Stromal cell of bone marrow (primary cell): Measurements from ENCODE around the gene PRKCA.
"Not testable (repeated sequence)": the region's sequence is repeated elsewhere in the genome, so short reads cannot be mapped to it uniquely, and the experiment has no call there.

Source experiments
- DNase-seq: peaks from one replicate; pipeline ENCODE4 v3.0.0-alpha.2; 2012; ENCODE audit warnings: low read depth

PRKCA gene

DNA sequence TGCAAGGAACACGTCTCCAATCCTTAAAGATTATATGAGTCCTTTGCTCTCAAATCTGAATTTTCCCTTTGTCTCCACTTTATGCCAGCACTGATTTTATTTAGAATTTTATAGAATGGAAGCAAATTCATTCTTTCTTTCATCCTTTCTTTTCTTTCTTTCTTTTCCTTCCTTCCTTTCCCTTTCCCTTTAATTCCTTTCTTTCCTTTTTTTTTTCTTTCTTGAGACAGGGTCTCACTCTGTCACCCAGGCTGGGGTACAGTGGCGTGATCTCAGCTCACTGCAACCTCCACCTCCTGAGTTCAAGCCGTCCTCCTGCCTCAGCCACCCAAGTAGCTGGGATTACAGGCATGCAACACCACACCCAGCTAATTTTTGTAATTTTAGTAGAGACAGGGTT, 187.2 kb downstream of the PRKCA start:
- DNase-seq, result not testable (repeated sequence)

DNA sequence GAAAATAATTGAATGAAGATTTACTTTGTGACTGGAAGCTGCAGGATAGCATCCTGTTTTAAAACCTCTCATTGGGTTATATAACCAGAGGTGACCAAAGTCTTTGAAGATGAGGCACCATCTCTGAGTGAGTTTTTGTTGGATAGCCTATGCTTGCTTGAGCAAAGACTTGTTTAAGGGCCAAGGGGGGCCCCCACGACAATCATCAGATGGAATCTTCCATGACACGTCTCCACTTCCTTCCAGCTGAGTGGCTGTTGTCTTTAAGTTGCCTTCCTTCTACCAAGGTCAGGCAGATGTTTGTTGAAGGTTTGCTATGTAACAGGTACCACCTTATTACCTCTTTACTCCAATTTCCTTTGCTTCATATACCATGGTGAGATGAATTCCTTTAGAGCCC, 188.8 kb downstream of the PRKCA start:
- DNase-seq, result no peak

DNA sequence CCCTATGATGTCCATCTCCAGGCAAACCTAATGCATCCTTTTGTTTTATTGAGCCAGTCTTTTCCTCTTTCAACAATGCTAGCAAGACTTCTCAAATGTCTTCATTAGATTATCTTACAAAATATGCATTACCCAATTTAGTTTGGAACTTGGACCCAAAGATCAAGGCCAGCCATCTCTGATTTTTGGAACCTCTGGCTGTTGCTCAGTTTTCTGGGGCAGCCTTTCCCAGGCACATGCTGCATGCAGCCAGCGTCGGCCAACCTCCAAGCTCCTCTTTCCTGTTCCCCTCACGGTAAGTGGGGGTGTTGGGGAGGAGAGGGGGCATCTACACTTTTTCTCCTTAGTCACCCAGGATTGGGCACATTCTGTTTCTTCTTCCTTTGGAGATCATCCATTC, 189.3 kb downstream of the PRKCA start:
- DNase-seq, result no peak

GRCh38 chr17:66492080-66492479, 189.7 kb downstream of the PRKCA start:
- no peak for DNase-seq

DNA sequence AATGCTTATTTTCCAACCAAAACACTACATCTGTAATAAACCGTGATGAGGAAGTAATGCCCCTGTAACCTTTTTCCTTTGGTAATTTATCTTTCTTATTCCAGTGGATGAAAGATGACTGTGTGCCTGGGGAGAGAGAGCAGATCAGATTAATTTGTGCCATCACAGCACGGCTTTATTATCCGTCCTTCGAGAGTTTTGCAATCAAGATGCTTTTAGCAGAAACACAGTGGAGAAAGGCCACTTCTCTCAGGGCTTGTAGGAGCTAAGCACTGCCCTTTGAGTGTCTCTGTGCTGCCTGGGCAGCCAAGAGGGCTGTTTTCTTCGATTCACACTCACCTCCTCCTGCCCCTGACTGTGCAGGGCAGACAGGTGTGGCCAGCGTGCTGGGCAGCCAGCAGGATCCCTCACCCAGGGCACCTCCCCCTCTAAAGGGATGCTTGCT, 190.2 kb downstream of the PRKCA start:
- no peak for DNase-seq

DNA sequence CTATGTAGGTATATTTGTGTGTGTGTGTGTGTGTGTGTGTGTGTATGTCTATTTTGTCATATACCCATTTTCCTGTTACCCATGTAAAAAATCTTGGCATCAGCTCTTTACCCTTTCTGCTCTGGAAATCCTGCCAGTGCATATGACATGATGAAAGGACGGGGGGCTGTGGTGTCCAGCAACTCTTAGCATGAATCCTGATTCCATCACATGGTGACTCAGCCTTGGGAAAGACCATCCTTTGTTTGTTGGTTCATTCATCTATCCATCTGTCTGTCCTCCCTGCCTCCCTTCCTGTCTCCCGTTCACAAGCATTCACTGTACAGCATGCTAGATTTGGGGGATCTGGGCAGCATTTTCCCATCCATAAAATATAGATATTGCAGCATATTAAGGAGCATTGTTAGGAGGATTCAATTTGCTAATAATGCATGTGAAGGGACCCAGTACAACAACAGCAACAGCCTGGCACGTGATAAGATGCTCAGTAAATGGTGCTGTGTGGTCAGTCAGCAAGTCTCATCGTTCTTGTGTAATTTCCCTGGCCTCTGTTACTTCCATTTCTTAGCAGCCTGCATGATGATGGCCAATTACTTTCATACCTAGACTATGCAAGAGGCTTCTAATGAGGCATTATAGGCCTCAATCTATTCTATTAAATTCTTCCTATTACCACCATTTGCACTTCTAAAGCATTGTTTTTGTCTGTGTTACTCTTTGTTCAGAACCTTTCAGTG, 191.0 kb downstream of the PRKCA start:
- DNase-seq, result peak; percentile 50

DNA sequence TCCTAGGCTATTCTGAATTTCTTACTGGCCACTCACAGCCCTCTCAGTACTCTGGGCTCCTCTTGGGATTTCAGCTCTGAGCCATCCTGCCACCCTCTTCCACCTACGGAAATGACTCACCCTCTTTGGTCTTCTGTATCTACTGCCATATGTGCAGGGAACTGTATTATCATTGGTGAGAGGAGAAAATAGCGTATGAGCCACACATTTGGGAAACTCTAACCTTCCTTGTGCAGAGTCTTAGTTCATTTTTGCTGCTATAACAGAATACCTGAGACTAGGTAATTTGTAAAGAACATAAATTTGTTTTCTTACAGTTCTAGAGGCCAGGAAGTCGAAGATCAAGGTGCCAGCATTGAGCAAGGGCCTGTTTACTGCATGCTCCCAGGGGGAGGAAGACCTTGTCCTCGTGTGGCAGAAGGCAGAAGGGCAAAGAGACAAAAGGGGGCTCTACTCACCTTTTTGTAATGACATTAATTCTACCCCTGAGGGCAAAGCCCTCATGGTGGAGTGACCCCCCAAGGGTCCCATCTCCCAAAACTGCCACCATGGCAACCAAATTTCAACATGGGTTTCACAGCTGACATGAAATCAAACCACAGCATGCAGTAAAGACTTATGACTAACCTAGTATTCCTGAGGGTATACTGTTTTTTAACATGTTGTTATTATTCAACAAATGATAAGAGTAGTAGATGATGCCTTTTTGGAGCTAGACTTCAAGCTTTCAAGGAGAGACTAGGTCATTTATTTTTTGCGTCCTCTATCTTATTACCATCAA, 191.8 kb downstream of the PRKCA start:
- peak; percentile 83 for DNase-seq

GRCh38 chr17:66495035-66495434, 192.6 kb downstream of the PRKCA start:
- DNase-seq, result no peak

DNA sequence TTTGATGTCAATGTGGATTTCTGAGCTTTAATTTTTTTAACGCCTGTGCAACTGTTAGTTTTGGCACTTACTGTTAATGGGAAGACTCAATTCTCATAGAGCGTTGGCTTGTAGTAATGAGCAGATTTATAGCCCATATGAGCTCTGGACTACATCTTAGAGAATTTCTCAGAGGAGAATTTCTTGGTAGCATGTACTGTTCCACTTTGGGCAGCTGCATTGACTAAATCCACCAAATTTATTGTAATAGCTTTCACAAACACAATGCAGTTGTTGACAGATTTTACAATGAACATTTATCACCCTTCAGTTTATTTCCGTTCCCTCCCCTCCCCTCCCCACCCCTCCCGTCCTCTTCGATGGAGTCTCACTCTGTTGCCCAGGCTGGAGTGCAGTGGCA, 193.9 kb downstream of the PRKCA start:
- no peak for DNase-seq

- no peak for DNase-seq
Observed at GRCh38 chr17:66498580-66498979, 196.2 kb downstream of the PRKCA start.

DNA sequence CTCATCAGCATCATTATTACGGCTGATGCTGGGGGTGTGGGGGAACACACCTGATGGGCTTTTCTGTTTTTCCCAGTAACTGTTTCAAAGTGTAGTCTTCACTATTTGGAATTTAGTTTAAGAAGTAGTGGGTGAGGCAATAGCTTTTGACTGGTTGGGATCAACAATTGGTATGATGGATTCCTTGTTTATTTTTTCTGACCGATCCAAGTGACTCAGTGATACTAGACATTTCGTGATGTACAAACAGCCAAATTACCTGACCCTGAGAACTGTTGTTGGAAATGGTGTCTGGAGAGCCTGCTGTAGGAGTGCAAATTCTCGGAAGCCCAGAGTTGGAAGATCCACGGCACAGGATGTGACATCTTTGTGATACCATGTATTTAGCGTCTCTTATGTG, 204.2 kb downstream of the PRKCA start:
- no peak for DNase-seq

DNA sequence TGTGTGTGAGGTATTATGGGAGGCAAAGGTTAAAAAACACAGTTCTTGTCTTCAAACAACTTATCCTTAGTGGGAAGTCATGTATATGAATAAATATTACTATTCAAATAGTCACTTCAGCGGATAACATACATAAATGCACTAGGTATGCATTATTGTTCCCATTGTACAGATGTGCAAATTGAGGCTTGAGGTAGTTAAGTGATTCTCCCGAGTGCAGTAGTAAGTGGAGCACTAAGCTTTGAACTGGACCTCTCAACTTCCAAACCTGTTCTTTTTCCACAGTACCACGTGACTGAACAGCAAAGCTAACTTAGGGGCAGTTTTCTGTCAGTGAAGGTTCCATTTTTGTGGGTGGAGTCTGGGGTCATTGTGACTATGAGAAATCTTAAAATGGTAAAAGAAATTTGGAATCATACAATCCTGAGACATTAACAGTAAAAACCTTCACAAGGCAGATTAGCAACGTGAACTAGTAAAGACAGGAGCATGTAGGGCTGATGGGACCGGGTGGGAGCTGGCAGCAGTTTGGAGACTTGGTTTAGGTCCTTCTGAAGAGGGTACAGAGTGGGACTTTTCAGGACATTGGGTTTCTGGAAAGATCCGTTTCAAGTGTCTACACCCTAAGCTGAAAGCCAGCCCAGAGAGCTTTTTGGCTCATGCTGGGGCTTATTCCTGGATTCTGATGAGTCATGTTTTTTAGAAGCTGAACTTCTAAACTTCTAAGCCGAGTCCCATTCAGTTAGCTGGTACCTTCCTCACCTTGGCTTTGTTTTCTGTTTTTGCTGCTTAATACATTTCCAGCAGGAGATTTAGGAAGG, 204.9 kb downstream of the PRKCA start:
- peak; percentile 77 for DNase-seq

DNA sequence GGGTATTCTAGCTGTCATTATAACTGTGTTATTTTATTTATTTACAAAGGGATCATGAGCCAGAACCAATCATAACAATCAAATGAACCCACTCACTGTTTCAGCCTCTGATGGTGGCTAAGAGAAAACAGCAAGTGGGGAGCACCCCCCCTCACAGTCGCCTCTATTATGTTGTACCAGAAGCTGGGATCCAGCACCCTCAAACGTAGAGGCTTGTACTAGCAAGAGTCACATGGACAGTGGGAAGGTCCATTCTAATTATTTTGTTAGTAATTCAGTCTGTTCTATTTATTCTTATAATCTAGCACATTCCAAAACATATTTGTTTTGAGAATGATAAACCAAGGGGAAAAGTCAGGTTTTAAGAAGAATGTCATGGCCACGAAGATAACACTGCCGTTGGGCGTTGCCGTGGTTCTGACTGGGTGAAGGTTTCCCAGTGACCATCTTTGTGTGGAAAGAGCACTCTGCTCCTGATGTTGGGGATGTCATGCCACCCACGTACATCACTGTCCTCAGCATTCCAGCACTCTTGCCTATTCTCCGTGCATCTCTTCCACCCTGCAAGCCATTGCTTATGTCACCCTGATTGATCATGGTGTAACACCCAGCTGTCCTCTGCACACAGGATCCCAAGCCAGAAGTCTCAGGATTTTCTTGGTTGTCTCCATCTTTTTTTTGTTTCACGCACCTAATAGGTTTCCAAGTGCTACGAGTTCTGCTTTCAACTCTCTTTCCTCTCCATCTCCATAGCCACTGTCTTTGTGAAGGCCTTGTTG, 205.8 kb downstream of the PRKCA start:
- no peak for DNase-seq

DNA sequence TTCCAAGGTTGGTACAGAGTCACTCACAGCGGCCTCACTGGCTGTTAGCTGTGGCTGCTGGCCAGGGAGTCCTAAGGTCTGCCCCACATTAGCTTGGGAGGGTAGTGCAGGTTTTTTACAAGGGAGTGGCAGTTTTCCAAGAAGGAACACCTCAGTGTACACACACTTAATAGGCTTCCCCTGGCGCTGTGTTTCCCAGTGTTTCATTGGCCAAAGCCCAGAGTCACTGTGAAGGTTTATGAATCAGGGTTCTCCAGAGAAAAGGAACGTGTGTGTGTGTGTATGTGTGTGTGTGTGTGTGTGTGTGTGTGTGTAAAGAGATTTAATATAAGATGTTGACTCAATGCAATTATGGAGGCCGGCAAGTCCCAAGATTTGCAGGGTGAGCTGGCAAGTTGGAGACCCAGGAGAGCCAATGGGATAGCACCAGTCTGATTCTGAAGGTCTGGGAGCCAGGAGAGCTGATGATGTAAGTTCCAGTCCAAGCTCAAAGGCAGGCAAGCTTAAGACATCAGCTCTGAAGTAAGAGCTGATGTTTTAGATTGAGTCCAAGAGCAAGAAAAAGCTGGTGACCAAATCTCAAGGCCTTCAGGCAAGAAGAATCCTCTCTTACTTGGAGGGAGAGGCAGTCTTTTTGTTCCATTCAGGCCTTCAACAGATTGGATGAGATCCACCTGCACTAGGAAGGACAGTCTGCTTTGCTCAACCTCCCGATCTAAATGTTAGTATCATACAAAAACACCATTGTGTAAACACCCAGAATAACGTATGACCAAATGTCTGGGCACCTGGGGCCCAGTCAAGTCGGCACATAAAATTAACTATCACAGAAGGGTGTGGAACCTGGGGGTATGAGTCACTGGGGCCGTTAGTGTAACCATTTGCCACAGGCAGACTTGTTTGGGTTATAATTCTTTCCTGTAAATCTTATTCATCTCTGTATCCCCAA, 206.8 kb downstream of the PRKCA start:
- DNase-seq, result peak; percentile 91

- no peak for DNase-seq
Observed at GRCh38 chr17:66509926-66510325, 207.5 kb downstream of the PRKCA start.

DNA sequence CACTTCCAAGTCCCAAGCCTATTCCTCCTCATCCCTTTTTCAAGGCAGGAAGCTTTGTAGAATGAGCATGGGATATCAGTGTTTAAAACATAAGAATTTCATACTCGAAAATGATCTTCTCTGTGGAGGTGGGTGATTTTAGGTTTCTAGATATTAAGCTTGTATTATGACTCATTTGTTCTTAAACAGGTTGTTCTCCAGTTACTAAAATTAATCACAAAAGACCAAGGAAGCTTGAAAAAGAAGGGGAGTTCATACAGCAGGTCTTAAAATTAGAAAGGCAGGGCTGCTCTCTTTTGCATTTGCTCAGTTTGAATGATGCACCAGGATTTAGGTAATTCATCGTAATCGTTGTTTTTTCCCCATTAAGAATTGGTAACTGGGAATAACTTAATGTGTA, 208.7 kb downstream of the PRKCA start:
- DNase-seq, result no peak

DNA sequence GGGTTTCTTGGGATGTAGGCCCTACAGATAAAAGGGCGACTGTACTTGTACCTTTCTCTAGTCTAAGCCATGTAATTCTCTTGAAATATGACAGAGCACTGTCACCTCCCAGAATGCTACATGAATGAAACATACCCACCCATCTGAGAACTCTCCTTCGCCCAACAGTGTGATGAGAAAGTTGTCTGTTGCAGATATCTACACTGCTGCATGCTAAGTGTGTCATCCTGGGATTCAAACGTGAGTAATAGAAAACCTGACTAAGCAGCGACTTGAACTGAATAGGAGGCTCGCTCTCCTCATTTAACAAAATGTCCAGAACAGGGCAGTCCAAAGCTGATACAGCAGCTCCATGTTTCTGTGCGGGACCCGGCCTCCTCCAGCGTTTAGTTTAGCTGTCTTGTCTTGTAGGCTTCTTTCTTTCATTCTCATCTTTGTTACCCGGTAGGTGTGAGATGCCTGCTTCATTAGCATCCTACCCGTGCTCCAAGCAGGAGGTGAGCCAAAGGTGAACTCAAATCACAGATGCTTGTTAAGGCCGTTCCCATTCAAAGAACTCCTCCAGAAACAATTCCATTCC, 211.9 kb downstream of the PRKCA start:
- DNase-seq, result no peak

DNA sequence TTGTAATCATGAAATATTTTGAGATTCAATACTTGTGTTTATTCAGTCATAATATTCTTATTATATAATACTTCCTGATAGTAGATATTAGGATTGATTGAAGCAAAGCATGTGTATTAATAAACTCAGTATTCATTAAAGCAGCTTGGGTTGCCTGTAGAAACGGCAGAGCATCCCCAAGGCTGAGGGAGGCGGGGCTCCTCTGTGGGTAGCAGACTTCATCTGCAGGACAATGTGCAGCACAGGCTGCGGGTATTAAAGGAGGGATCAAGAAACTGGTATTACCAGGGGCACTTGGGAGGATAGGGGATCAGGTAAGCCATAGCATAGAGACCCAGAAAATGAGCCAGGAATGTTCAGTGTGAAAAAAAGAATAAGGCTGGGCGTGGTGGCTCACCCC, 213.6 kb downstream of the PRKCA start:
- no peak for DNase-seq

DNA sequence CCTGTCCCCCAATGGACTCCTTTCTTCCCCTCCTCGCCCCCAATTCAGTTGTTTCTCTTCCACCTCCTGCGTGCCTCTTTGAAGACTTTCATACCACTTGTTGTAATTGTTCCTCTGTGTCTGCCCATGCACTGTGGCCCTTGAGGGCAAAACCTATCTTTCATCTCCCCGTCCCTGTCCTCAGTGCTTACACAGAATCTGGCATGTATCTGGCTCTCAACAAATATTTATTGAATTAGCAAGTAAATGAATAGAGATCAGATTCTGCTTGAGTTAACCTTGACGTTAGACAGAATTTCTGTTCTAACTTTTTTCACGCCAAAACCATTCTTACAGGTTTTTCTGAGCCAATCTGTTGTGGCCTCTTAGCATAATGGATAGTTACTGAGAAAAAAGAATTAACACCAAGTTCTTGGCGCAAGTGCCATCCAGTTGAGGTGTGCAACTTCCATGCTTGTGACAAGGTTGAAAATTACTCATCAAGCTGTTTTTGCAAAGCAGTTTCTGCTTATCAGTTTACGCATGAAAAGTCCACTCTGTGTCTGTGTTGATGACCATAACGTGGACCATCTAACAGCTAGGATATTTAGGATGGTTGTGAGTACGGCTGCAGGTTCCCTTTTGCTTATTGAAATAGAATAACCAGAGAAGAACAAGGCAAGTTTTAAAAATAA, 215.1 kb downstream of the PRKCA start:
- DNase-seq, result no peak

DNA sequence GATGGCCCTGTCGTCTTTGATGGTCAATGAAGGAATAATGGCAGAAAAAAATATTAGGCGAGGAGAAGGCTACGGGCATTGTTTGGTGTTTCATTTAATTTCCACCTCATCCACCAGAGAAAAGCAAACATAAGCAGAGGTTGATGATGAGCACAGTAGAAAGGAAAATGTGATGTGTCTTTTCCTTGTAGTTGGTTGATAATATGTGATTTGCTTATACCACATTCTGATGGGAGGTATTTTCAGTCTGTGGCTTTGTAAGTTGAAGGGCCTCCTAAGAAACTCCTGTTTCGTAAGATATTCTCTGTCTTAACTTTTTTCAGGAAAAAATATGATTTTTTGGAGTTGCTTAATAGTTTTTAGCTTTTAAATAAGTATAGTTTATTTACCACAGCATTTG, 215.7 kb downstream of the PRKCA start:
- DNase-seq, result no peak
